HEK293 (cell line): ENCODE measurements around the gene OTOR.

Experiments used
- CTCF ChIA-PET: fragments of 350-600 bp; formaldehyde crosslinking; extraction: SDS; loops from one replicate; lab custom pipeline; 2021; ENCODE audit warnings: antibody characterized with exemption; lab: Yijun Ruan, JAX
- POLR2A ChIA-PET: fragments of 300-600 bp; formaldehyde crosslinking; extraction: SDS; loops from one replicate; lab custom pipeline; 2020; ENCODE audit warnings: antibody characterized with exemption, inconsistent platforms; lab: Yijun Ruan, JAX
- H3K27ac ChIP-seq: fragments of 200-500 bp; sonication (Bioruptor generic); 2 replicates; pipeline ENCODE4 v1.5.1; 2014; ENCODE audit warnings: low read depth, low read length, control low read depth, inconsistent platforms; ENCODE audit errors: extremely low read depth
- H3K36me3 ChIP-seq, 2 experiments: fragments of 200-500 bp in 1 of 2; sonication (Bioruptor generic) in 1 of 2; 1 replicate in 1 of 2; 2 replicates in 1 of 2; pipeline ENCODE4 v1.5.1; 2014 to 2017; ENCODE audit warnings: inconsistent platforms in 2 of 2, low read length in 2 of 2; ENCODE audit not compliant: control insufficient read depth in 2 of 2, insufficient read depth in 1 of 2
- H3K4me1 ChIP-seq: fragments of 200-500 bp; sonication (Bioruptor generic); 2 replicates; pipeline ENCODE4 v1.5.1; 2014; ENCODE audit warnings: mild to moderate bottlenecking, low read length, inconsistent platforms; ENCODE audit not compliant: control insufficient read depth, insufficient read depth
- H3K4me3 ChIP-seq: 2 replicates; pipeline ENCODE4 v1.5.1; 2011; ENCODE audit warnings: low read depth, mild to moderate bottlenecking, control low read depth, low read length, moderate library complexity
- H3K9me3 ChIP-seq: fragments of 200-500 bp; sonication (Bioruptor generic); 2 replicates; pipeline ENCODE4 v1.5.1; 2014; ENCODE audit warnings: low read depth, low read length, inconsistent platforms; ENCODE audit not compliant: control insufficient read depth, insufficient read depth
- HOXA7 ChIP-seq: sonication (generic); formaldehyde crosslinking; IDR thresholded peaks from 2 replicates; pipeline ENCODE4 v1.8.1; 2022; ENCODE audit warnings: missing genetic modification reagents, borderline replicate concordance
- SCRT1 ChIP-seq: fragments of 450-650 bp; formaldehyde crosslinking; IDR thresholded peaks from 2 replicates; pipeline ENCODE4 v1.5.1; 2016; ENCODE audit warnings: missing biosample characterization, missing genetic modification characterization, borderline replicate concordance
- YY1 ChIP-seq: fragments of 450-650 bp; formaldehyde crosslinking; IDR thresholded peaks from 2 replicates; pipeline ENCODE4 v1.5.1; 2018; ENCODE audit warnings: missing biosample characterization, missing genetic modification characterization
- YY2 ChIP-seq: fragments of 450-650 bp; formaldehyde crosslinking; IDR thresholded peaks from 2 replicates; pipeline ENCODE4 v1.5.1; 2016; ENCODE audit warnings: missing biosample characterization, missing genetic modification characterization
- ZNF146 ChIP-seq: fragments of 450-650 bp; formaldehyde crosslinking; IDR thresholded peaks from 2 replicates; pipeline ENCODE4 v1.5.1; 2016; ENCODE audit warnings: missing biosample characterization, missing genetic modification characterization
- ZNF175 ChIP-seq: fragments of 450-650 bp; formaldehyde crosslinking; IDR thresholded peaks from 2 replicates; pipeline ENCODE4 v1.5.1; 2016; ENCODE audit warnings: missing biosample characterization, missing genetic modification characterization
- ZNF23 ChIP-seq: fragments of 450-650 bp; formaldehyde crosslinking; IDR thresholded peaks from 2 replicates; pipeline ENCODE4 v1.5.1; 2016; ENCODE audit warnings: missing biosample characterization, missing genetic modification characterization, borderline replicate concordance
- ZNF266 ChIP-seq: fragments of 450-650 bp; formaldehyde crosslinking; IDR thresholded peaks from 2 replicates; pipeline ENCODE4 v1.5.1; 2016; ENCODE audit warnings: missing biosample characterization, missing genetic modification characterization, low read depth
- ZNF394 ChIP-seq: fragments of 450-650 bp; formaldehyde crosslinking; IDR thresholded peaks from 2 replicates; pipeline ENCODE4 v1.5.1; 2016; ENCODE audit warnings: missing biosample characterization, missing genetic modification characterization, mild to moderate bottlenecking, moderate library complexity, borderline replicate concordance
- ZNF510 ChIP-seq: fragments of 450-650 bp; formaldehyde crosslinking; IDR thresholded peaks from 2 replicates; pipeline ENCODE4 v1.5.1; 2018; ENCODE audit warnings: mild to moderate bottlenecking, missing genetic modification characterization, missing biosample characterization; ENCODE audit not compliant: insufficient replicate concordance
- ZNF530 ChIP-seq: fragments of 450-650 bp; formaldehyde crosslinking; IDR thresholded peaks from 2 replicates; pipeline ENCODE4 v1.5.1; 2016; ENCODE audit warnings: low read depth, missing biosample characterization, missing genetic modification characterization
- ZNF555 ChIP-seq: fragments of 450-650 bp; formaldehyde crosslinking; conservative IDR thresholded peaks from 2 replicates; pipeline ENCODE4 v1.5.1; 2017; ENCODE audit warnings: missing biosample characterization, mild to moderate bottlenecking, missing genetic modification characterization, inconsistent platforms
- ZNF624 ChIP-seq: fragments of 450-650 bp; formaldehyde crosslinking; IDR thresholded peaks from 2 replicates; pipeline ENCODE4 v1.5.1; 2017; ENCODE audit warnings: missing biosample characterization, missing genetic modification characterization
- ZNF658 ChIP-seq: fragments of 450-650 bp; formaldehyde crosslinking; IDR thresholded peaks from 2 replicates; pipeline ENCODE4; 2016; ENCODE audit warnings: missing biosample characterization, missing genetic modification characterization
- TF ChIP-seq, protein P1 (sequence below): fragments of 450-650 bp; formaldehyde crosslinking; IDR thresholded peaks from 2 replicates; pipeline ENCODE4 v1.5.1; 2016; ENCODE audit warnings: missing biosample characterization, missing genetic modification characterization
- TF ChIP-seq, protein P2 (sequence below): fragments of 450-650 bp; formaldehyde crosslinking; IDR thresholded peaks from 2 replicates; pipeline ENCODE4 v1.5.1; 2017; ENCODE audit warnings: missing biosample characterization, missing genetic modification characterization
- TF ChIP-seq, protein P3 (sequence below): fragments of 450-650 bp; formaldehyde crosslinking; IDR thresholded peaks from 2 replicates; pipeline ENCODE4 v1.5.1; 2017; ENCODE audit warnings: missing biosample characterization, missing genetic modification characterization
- TF ChIP-seq, protein P4 (sequence below): fragments of 450-650 bp; formaldehyde crosslinking; IDR thresholded peaks from 2 replicates; pipeline ENCODE4 v1.5.1; 2016; ENCODE audit warnings: missing biosample characterization, missing genetic modification characterization
- TF ChIP-seq, protein P5 (sequence below): fragments of 450-650 bp; formaldehyde crosslinking; IDR thresholded peaks from 2 replicates; pipeline ENCODE4 v1.5.1; 2016; ENCODE audit warnings: missing biosample characterization, missing genetic modification characterization

The OTOR gene

DNA sequence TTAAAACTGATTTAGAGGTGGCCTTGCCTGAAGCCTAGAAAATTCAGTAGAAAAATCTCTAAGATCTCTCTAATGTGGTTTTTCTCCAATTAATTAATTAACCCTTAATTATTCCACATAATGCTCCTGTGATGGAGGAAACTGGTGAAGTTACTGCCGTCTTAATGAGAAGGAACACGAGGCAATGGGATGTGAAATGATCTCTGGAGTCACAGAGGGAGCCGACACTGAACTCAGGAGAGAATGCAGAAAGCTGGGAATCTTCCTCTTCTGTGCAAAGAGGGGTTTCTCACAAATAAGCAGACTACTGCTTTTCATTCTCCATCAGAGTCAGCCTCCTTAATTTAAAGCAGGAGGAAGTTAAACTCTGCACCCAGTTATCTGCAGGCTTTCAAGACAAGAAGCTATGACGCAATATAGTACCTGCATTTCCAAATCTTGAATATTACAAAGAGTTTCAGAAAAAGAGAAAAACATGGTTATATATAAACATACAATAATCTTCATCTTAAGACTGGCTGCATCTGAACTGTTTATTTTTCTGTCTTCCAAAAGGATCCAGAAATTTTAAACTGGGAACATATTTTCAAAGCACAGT is 36.4 kb upstream of the OTOR start:
- no peaks in the 10 kb centered on the region for H3K9me3 ChIP-seq
- peaks cover 3% of the 10 kb centered on the region; the same call in 1 of the 2 replicates for H3K4me1 ChIP-seq
- no peak overlapping the region for H3K27ac ChIP-seq
- H3K4me3 ChIP-seq = no peak overlapping the region
- CTCF ChIA-PET = no interaction called here
- H3K36me3 ChIP-seq = no peaks in the 10 kb centered on the region
- TF ChIP-seq ZNF510 (tag by site-specific recombination) (no peak), ZNF624 (no peak), ZNF658 (tag by site-specific recombination) (no peak), ZNF146 (tag by site-specific recombination) (no peak), YY2 (tag by site-specific recombination) (no peak)
- POLR2A ChIA-PET = no interaction called here

DNA sequence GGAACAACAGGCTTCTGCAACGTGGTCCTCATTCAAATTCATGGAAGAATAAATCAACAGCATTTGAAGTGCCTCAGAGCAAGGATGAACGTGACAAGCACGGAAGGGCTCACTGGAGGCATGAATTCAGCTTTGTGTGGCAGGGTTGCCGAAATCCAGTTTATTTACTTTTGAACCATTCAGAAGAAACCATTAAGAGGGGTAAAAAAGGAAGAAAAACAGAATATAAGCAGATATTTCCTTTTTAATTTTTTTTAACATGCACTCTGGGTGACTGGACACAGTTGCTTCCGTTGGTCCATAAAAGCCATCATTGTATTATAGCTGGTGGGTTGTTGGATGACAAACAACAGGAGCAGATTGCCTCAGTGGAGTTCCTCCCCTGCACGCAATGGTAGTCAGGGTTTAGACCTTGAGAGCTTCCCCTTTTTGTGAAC is 35.6 kb upstream of the OTOR start:
- H3K36me3 ChIP-seq = no peaks in the 10 kb centered on the region
- TF ChIP-seq, protein P1, sequence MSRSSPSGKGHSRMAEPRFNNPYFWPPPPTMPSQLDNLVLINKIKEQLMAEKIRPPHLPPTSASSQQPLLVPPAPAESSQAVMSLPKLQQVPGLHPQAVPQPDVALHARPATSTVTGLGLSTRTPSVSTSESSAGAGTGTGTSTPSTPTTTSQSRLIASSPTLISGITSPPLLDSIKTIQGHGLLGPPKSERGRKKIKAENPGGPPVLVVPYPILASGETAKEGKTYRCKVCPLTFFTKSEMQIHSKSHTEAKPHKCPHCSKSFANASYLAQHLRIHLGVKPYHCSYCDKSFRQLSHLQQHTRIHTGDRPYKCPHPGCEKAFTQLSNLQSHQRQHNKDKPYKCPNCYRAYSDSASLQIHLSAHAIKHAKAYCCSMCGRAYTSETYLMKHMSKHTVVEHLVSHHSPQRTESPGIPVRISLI (tag by site-specific recombination) = no peak
- TF ChIP-seq ZNF23 (no peak), ZNF530 (tag by site-specific recombination) (no peak), ZNF394 (tag by site-specific recombination) (no peak), ZNF266 (tag by site-specific recombination) (no peak)
- TF ChIP-seq, protein P2, sequence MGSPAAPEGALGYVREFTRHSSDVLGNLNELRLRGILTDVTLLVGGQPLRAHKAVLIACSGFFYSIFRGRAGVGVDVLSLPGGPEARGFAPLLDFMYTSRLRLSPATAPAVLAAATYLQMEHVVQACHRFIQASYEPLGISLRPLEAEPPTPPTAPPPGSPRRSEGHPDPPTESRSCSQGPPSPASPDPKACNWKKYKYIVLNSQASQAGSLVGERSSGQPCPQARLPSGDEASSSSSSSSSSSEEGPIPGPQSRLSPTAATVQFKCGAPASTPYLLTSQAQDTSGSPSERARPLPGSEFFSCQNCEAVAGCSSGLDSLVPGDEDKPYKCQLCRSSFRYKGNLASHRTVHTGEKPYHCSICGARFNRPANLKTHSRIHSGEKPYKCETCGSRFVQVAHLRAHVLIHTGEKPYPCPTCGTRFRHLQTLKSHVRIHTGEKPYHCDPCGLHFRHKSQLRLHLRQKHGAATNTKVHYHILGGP = no peak
- TF ChIP-seq, protein P3, sequence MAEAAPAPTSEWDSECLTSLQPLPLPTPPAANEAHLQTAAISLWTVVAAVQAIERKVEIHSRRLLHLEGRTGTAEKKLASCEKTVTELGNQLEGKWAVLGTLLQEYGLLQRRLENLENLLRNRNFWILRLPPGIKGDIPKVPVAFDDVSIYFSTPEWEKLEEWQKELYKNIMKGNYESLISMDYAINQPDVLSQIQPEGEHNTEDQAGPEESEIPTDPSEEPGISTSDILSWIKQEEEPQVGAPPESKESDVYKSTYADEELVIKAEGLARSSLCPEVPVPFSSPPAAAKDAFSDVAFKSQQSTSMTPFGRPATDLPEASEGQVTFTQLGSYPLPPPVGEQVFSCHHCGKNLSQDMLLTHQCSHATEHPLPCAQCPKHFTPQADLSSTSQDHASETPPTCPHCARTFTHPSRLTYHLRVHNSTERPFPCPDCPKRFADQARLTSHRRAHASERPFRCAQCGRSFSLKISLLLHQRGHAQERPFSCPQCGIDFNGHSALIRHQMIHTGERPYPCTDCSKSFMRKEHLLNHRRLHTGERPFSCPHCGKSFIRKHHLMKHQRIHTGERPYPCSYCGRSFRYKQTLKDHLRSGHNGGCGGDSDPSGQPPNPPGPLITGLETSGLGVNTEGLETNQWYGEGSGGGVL = no peak
- CTCF ChIA-PET = no interaction called here
- peaks cover 3% of the 10 kb centered on the region; the same call in 1 of the 2 replicates for H3K4me1 ChIP-seq
- POLR2A ChIA-PET = no interaction called here
- no peak overlapping the region for H3K4me3 ChIP-seq
- no peak overlapping the region for H3K27ac ChIP-seq
- no peaks in the 10 kb centered on the region for H3K9me3 ChIP-seq

DNA sequence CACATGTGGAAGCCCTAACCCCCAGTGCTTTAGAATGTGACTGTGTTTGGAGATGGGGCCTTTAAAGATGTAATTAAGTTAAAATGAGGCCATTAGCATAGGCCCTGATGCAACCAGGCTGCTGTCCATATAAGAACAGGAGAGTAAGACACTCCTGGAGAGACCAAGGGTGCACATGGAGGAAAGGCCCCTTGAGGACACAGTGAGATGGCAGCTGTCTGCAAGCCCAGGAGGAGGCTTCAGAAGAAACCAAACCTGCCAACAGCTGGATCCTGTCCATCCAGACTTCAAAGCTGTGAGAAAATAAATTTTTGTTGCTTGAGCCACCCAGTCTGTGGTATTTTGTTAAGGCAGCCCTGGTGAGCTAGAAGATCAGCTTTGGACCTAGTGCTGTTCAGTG is 35.1 kb upstream of the OTOR start:
- POLR2A ChIA-PET = no interaction called here
- Histone ChIP-seq H3K27ac (no peak overlapping the region), H3K4me1 (peaks cover 3% of the 10 kb centered on the region; the same call in 1 of the 2 replicates), H3K9me3 (no peaks in the 10 kb centered on the region), H3K36me3 (no peaks in the 10 kb centered on the region), H3K4me3 (no peak overlapping the region)
- CTCF ChIA-PET = no interaction called here
- TF ChIP-seq ZNF555 (tag by site-specific recombination) (no peak), ZNF175 (tag by site-specific recombination) (no peak), HOXA7 (CRISPR knock-in tag) (no peak), YY1 (tag by site-specific recombination) (no peak), SCRT1 (tag by site-specific recombination) (no peak), ZNF658 (tag by site-specific recombination) (no peak)
- TF ChIP-seq, protein P4, sequence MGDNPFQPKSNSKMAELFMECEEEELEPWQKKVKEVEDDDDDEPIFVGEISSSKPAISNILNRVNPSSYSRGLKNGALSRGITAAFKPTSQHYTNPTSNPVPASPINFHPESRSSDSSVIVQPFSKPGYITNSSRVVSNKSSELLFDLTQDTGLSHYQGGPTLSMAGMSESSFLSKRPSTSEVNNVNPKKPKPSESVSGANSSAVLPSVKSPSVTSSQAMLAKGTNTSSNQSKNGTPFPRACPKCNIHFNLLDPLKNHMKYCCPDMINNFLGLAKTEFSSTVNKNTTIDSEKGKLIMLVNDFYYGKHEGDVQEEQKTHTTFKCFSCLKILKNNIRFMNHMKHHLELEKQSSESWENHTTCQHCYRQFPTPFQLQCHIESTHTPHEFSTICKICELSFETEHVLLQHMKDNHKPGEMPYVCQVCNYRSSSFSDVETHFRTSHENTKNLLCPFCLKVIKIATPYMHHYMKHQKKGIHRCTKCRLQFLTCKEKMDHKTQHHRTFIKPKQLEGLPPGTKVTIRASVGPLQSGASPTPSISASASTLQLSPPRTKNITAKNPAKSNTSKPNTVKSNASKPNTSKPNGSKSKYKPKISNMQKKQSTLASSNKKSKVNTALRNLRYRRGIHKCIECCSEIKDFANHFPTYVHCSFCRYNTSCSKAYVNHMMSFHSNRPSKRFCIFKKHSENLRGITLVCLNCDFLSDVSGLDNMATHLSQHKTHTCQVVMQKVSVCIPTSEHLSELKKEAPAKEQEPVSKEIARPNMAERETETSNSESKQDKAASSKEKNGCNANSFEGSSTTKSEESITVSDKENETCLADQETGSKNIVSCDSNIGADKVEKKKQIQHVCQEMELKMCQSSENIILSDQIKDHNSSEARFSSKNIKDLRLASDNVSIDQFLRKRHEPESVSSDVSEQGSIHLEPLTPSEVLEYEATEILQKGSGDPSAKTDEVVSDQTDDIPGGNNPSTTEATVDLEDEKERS = no peak
- TF ChIP-seq, protein P5, sequence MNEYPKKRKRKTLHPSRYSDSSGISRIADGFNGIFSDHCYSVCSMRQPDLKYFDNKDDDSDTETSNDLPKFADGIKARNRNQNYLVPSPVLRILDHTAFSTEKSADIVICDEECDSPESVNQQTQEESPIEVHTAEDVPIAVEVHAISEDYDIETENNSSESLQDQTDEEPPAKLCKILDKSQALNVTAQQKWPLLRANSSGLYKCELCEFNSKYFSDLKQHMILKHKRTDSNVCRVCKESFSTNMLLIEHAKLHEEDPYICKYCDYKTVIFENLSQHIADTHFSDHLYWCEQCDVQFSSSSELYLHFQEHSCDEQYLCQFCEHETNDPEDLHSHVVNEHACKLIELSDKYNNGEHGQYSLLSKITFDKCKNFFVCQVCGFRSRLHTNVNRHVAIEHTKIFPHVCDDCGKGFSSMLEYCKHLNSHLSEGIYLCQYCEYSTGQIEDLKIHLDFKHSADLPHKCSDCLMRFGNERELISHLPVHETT (tag by site-specific recombination) = no peak
- TF ChIP-seq, protein P2 = no peak
